PC-3 (cell line): Measurements from ENCODE around the gene TPR. TPM values are rescaled to one million over a fixed set of nuclear protein-coding genes. Genes with fewer than 3 reads are reported as not detected.

ENCODE experiments used
- ATAC-seq: fragments of 200-7000 bp; cut with Tn5 transposase; 2 replicates; pipeline ENCODE4 v1.9.1; 2020; ENCODE audit warnings: mild to moderate bottlenecking, moderate library complexity
- BruUV-seq: library from RNA; stranded (reverse); fragments of 400-500 nt; replicated peaks from 2 replicates; lab custom pipeline; 2021; lab: Mats Ljungman, UMichigan
- CTCF ChIA-PET: fragments of 300-600 bp; sonication (Branson Sonifier 250); formaldehyde crosslinking; loops from one replicate; lab custom pipeline; 2022; ENCODE audit warnings: antibody characterized with exemption; lab: Charles Lee
- POLR2A ChIA-PET: fragments of 300-600 bp; sonication (Branson Sonifier 250); formaldehyde crosslinking; loops from one replicate; lab custom pipeline; 2022; ENCODE audit warnings: antibody characterized with exemption; ENCODE audit not compliant: unreplicated experiment; lab: Charles Lee
- DNase-seq: peaks from one replicate; pipeline ENCODE4 v3.0.0-alpha.2; 2015
- H2AFZ ChIP-seq: fragments of 300-600 bp; sonication (generic); 2 replicates; pipeline ENCODE4 v1.6.0; 2016; ENCODE audit warnings: antibody characterized with exemption, low read length
- H3F3A ChIP-seq: fragments of 300-600 bp; sonication (generic); one replicate; pipeline ENCODE4 v1.6.0; 2017; ENCODE audit warnings: antibody characterized with exemption, low read length, control low read depth, mild to moderate bottlenecking; ENCODE audit not compliant: unreplicated experiment
- H3K27ac ChIP-seq: fragments of 300-600 bp; sonication (generic); 2 replicates; pipeline ENCODE4 v1.5.1; 2016; ENCODE audit warnings: mild to moderate bottlenecking, low read length
- H3K27me3 ChIP-seq: fragments of 300-600 bp; sonication (generic); 2 replicates; pipeline ENCODE4 v1.6.1; 2016; ENCODE audit warnings: low read length, mixed read lengths
- H3K36me3 ChIP-seq: fragments of 300-600 bp; sonication (generic); 2 replicates; pipeline ENCODE4 v1.6.1; 2016; ENCODE audit warnings: low read depth, mixed run types, low read length, mixed read lengths
- H3K4me1 ChIP-seq: fragments of 300-600 bp; sonication (generic); 2 replicates; pipeline ENCODE4 v1.5.1; 2016; ENCODE audit warnings: low read length; ENCODE audit not compliant: insufficient read depth
- H3K4me2 ChIP-seq: fragments of 300-600 bp; sonication (generic); 2 replicates; pipeline ENCODE4 v1.6.0; 2016; ENCODE audit warnings: low read length
- H3K4me3 ChIP-seq: fragments of 300-600 bp; sonication (generic); 2 replicates; pipeline ENCODE4 v1.5.1; 2016; ENCODE audit warnings: mild to moderate bottlenecking, low read length, mixed read lengths
- H3K79me2 ChIP-seq: fragments of 300-600 bp; sonication (generic); 2 replicates; pipeline ENCODE4 v1.6.1; 2017; ENCODE audit warnings: low read length, mixed read lengths
- H3K9ac ChIP-seq: fragments of 300-600 bp; sonication (generic); 2 replicates; pipeline ENCODE4 v1.6.0; 2016; ENCODE audit warnings: mild to moderate bottlenecking, low read length
- H3K9me2 ChIP-seq: fragments of 300-600 bp; sonication (generic); replicated peaks from 2 replicates; pipeline ENCODE4 v1.6.1; 2016; ENCODE audit warnings: mixed run types, low read length, mixed read lengths
- H3K9me3 ChIP-seq: fragments of 300-600 bp; sonication (generic); 2 replicates; pipeline ENCODE4 v1.6.1; 2016; ENCODE audit warnings: low read length, mixed read lengths
- H4K20me1 ChIP-seq: fragments of 300-600 bp; sonication (generic); 2 replicates; pipeline ENCODE4 v1.6.1; 2016; ENCODE audit warnings: low read length, mixed read lengths
- CTCF ChIP-seq: fragments of 300-600 bp; sonication (generic); conservative IDR thresholded peaks from 2 replicates; pipeline ENCODE4 v1.5.1; 2017; ENCODE audit warnings: antibody characterized with exemption, low read depth, mild to moderate bottlenecking, low read length
- EZH2 ChIP-seq: fragments of 300-600 bp; sonication (generic); IDR thresholded peaks from one replicate; pipeline ENCODE4 v1.6.1; 2017; ENCODE audit warnings: antibody characterized with exemption, mild to moderate bottlenecking, low read length; ENCODE audit not compliant: unreplicated experiment
- EZH2phosphoT487 ChIP-seq: fragments of 300-600 bp; sonication (generic); IDR thresholded peaks from 2 replicates; pipeline ENCODE4 v1.6.1; 2018; ENCODE audit warnings: mild to moderate bottlenecking, antibody characterized with exemption, low read length, borderline replicate concordance
- intact Hi-C: fragments of 100-400 bp; cut with micrococcal nuclease; formaldehyde crosslinking; loops from 2 replicates; pipeline ENCODE4 v1.9.0; 2023
- total RNA-seq: library from RNA; depleted of rRNA; stranded (reverse); fragments of >200 nt; gene quantifications from 2 replicates; pipeline ENCODE4 v1.2.3, GENCODE V29; 2014

Gene TPR
- total RNA-seq, 1 experiment from 2014 or later = 39.3 TPM

GRCh38 chr1:186391841-186392240 lies 16.8 kb upstream of the TPR start:
- ATAC-seq = no peak
- POLR2A ChIA-PET = no interaction called here
- Histone ChIP-seq H3K4me3 (no peak overlapping the region), H3K9ac (no peak overlapping the region), H2AFZ (no peak overlapping the region), H3K27ac (no peak overlapping the region), H3K36me3 (peaks cover 23% of the 10 kb centered on the region), H3K79me2 (no peaks in the 10 kb centered on the region), H3K4me2 (no peak overlapping the region), H4K20me1 (no peaks in the 10 kb centered on the region), H3F3A (no peaks in the 10 kb centered on the region), H3K9me2 (no peaks in the 10 kb centered on the region), H3K4me1 (no peaks in the 10 kb centered on the region), H3K27me3 (no peaks in the 10 kb centered on the region), H3K9me3 (no peaks in the 10 kb centered on the region)
- no peak for DNase-seq
- CTCF ChIA-PET = no interaction called here
- no TSS peak for BruUV-seq
- intact Hi-C loops = no loop called here
- no peak for TF ChIP-seq CTCF
- TF ChIP-seq EZH2phosphoT487 = no peak
- TF ChIP-seq EZH2 = no peak

DNA sequence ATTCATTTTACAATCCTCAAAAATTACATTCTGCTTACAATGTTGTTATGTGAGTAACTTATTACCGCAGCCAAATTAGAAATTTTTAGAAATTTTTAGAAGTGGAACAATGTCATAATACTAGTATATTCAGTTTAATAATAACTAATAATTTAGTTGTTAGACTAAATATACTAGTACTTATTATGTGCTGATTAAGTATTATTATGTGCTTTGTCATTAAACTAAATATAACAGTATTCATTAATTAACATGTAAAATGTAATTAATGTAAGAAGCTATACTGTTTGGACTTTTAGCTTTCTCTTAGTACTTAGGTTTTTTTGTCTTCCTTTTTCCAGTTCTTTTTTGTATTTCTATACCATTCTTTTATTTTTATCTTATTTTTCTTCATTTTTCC lies 15.9 kb upstream of the TPR start:
- ChIA-PET CTCF (no interaction called here), POLR2A (no interaction called here)
- H3F3A ChIP-seq = no peaks in the 10 kb centered on the region
- no peak for TF ChIP-seq CTCF
- no peak for TF ChIP-seq EZH2phosphoT487
- no peak for TF ChIP-seq EZH2
- H3K4me3 ChIP-seq = no peak overlapping the region
- no peak for ATAC-seq
- no peak for DNase-seq
- no peak overlapping the region for H3K4me2 ChIP-seq
- no peaks in the 10 kb centered on the region for H3K27me3 ChIP-seq
- H2AFZ ChIP-seq = no peak overlapping the region
- BruUV-seq = no TSS peak
- no peaks in the 10 kb centered on the region for H3K79me2 ChIP-seq
- H3K9me2 ChIP-seq = no peaks in the 10 kb centered on the region
- H3K9me3 ChIP-seq = no peaks in the 10 kb centered on the region
- H3K36me3 ChIP-seq = peaks cover 23% of the 10 kb centered on the region
- no peak overlapping the region for H3K27ac ChIP-seq
- intact Hi-C loops = no loop called here
- no peaks in the 10 kb centered on the region for H4K20me1 ChIP-seq
- H3K4me1 ChIP-seq = no peaks in the 10 kb centered on the region
- no peak overlapping the region for H3K9ac ChIP-seq

DNA sequence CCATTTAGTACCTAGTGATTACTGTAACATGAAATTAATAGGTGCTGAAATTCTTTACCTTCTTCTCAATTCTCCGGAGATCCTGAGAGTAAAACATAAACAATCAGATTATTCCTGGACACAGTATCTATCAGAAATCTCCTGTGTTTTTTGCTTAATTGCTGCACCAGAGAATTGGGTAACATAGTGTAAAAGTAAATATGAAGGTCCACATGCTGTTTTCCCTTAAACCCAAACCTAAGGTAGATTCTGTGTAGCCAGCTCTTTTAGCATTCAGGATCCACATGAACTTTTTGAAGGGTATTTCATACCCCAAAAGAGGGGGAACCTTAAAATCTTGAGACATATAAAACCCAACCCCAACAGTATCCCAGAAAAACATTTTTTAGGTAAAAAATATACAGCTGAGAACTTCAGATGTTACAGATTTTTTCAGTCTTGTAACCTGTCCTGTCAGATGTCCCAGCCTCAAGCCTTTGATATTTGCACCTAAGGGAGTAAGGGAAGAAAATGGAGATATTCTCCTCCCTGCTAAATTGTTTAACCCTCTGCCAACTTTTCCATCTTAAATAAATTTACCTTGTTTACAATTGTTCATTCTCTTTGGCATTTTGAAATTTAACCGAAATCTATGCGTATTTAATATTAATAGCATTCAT lies 11.8 kb upstream of the TPR start:
- no TSS peak for BruUV-seq
- H3K4me1 ChIP-seq = no peaks in the 10 kb centered on the region
- TF ChIP-seq EZH2phosphoT487 (no peak), CTCF (no peak), EZH2 (no peak)
- H2AFZ ChIP-seq = no peak overlapping the region
- no peaks in the 10 kb centered on the region for H3K79me2 ChIP-seq
- no peak for ATAC-seq
- H3K9me3 ChIP-seq = no peaks in the 10 kb centered on the region
- ChIA-PET POLR2A (no interaction called here), CTCF (no interaction called here)
- no peaks in the 10 kb centered on the region for H3K9me2 ChIP-seq
- H3K4me3 ChIP-seq = no peak overlapping the region
- H3K27ac ChIP-seq = no peak overlapping the region
- no peak for DNase-seq
- intact Hi-C loops = no loop called here
- no peaks in the 10 kb centered on the region for H3K27me3 ChIP-seq
- no peaks in the 10 kb centered on the region for H4K20me1 ChIP-seq
- no peaks in the 10 kb centered on the region for H3F3A ChIP-seq
- no peak overlapping the region for H3K4me2 ChIP-seq
- H3K36me3 ChIP-seq = peaks cover 21% of the 10 kb centered on the region
- H3K9ac ChIP-seq = no peak overlapping the region
